CD14-positive monocyte (primary cell): ENCODE measurements around the gene MPRIP. TPM values are rescaled to one million over a fixed set of nuclear protein-coding genes. Genes with fewer than 3 reads are reported as not detected.
A peak's percentile ranks its signal among the peaks of the same experiment; 100 is the strongest.

Source experiments
- DNase-seq, 3 donors: peaks; one replicate each; pipeline ENCODE4 v3.0.0-alpha.2; 2011 to 2022
- H2AFZ ChIP-seq: 2 replicates; pipeline ENCODE4 v1.6.0; 2012; ENCODE audit warnings: mild to moderate bottlenecking, low read depth, low read length, inconsistent platforms; ENCODE audit not compliant: insufficient read depth, poor library complexity, severe bottlenecking
- H3K27ac ChIP-seq, 2 donors: 1 replicate in 1 of 2; 2 replicates in 1 of 2; pipeline ENCODE4 v1.5.1; 2012 to 2013; ENCODE audit warnings: low read length in 2 of 2, control low read depth in 1 of 2, inconsistent platforms in 1 of 2, low read depth in 1 of 2, mild to moderate bottlenecking in 1 of 2
- H3K27me3 ChIP-seq, 2 donors: one replicate each; pipeline versions ENCODE4 v1.6.0 to v1.6.1; 2011 to 2013; ENCODE audit warnings: low read length in 2 of 2; ENCODE audit not compliant: control insufficient read depth in 2 of 2, insufficient read depth in 2 of 2
- H3K36me3 ChIP-seq, 2 donors: replicated peaks in 1 of 2; 1 replicate in 1 of 2; 2 replicates in 1 of 2; pipeline versions ENCODE4 v1.5.1 to v1.6.1; 2012 to 2013; ENCODE audit warnings: low read length in 2 of 2, control low read depth in 1 of 2, inconsistent platforms in 1 of 2, mild to moderate bottlenecking in 1 of 2; ENCODE audit not compliant: insufficient read depth in 2 of 2, control insufficient read depth in 1 of 2
- H3K4me1 ChIP-seq, 2 donors: 1 replicate in 1 of 2; 2 replicates in 1 of 2; pipeline versions ENCODE4 v1.5.1 to v1.6.1; 2012 to 2013; ENCODE audit warnings: low read length in 2 of 2, control low read depth in 1 of 2, inconsistent platforms in 1 of 2, mild to moderate bottlenecking in 1 of 2, moderate library complexity in 1 of 2; ENCODE audit not compliant: insufficient read depth in 2 of 2, control insufficient read depth in 1 of 2
- H3K4me2 ChIP-seq: replicated peaks from 2 replicates; pipeline ENCODE3; 2012; ENCODE audit warnings: low read length, moderate library complexity, mild to moderate bottlenecking; ENCODE audit not compliant: poor library complexity, severe bottlenecking; ENCODE audit errors: extremely low read depth
- H3K4me3 ChIP-seq, 3 experiments: fragments of 200-600 bp in 1 of 3; sonication (generic) in 1 of 3; replicated peaks in 1 of 3; 1 replicate in 2 of 3; 2 replicates in 1 of 3; pipeline ENCODE4 v1.5.1; 2011 to 2013; ENCODE audit warnings: low read length in 3 of 3, mild to moderate bottlenecking in 3 of 3, control low read depth in 2 of 3, low read depth in 2 of 3, inconsistent platforms in 1 of 3, moderate library complexity in 1 of 3
- H3K79me2 ChIP-seq: 2 replicates; pipeline ENCODE4 v1.6.0; 2012; ENCODE audit warnings: mild to moderate bottlenecking, control low read depth, inconsistent platforms, low read length, moderate library complexity; ENCODE audit not compliant: insufficient read depth
- H3K9ac ChIP-seq: 2 replicates; pipeline ENCODE4 v1.6.0; 2017; ENCODE audit warnings: low read length, mild to moderate bottlenecking; ENCODE audit not compliant: insufficient read depth, poor library complexity, severe bottlenecking
- H3K9me3 ChIP-seq, 2 donors: replicated peaks in 1 of 2; 1 replicate in 1 of 2; 2 replicates in 1 of 2; pipeline versions ENCODE4 v1.5.1 to v1.6.1; 2012 to 2013; ENCODE audit warnings: low read length in 2 of 2, control low read depth in 1 of 2; ENCODE audit not compliant: control insufficient read depth in 1 of 2, insufficient read depth in 1 of 2
- H4K20me1 ChIP-seq: 2 replicates; pipeline ENCODE4 v1.6.0; 2012; ENCODE audit warnings: mild to moderate bottlenecking, low read length, control low read depth, moderate library complexity; ENCODE audit not compliant: insufficient read depth
- H3K27ac Mint-ChIP-seq, 7 donors: one replicate each; pipeline ENCODE4 v1.8.0; 2020; ENCODE audit warnings: mild to moderate bottlenecking in 7 of 7, mixed read lengths in 7 of 7, moderate library complexity in 6 of 7, inconsistent platforms in 2 of 7
- H3K27me3 Mint-ChIP-seq, 3 donors: one replicate each; pipeline ENCODE4 v1.8.0; 2021 to 2022; ENCODE audit warnings: low read depth in 3 of 3, mild to moderate bottlenecking in 3 of 3, mixed read lengths in 3 of 3, moderate library complexity in 3 of 3, inconsistent platforms in 1 of 3
- H3K36me3 Mint-ChIP-seq, 2 donors: one replicate each; pipeline ENCODE4 v1.8.0; 2020; ENCODE audit warnings: mixed read lengths in 2 of 2, inconsistent platforms in 1 of 2, mild to moderate bottlenecking in 1 of 2
- H3K4me1 Mint-ChIP-seq: one replicate; pipeline ENCODE4 v1.8.0; 2020; ENCODE audit warnings: mild to moderate bottlenecking, mixed read lengths
- H3K4me3 Mint-ChIP-seq, 2 donors: one replicate each; pipeline ENCODE4 v1.8.0; 2020; ENCODE audit warnings: mild to moderate bottlenecking in 2 of 2, mixed read lengths in 2 of 2, moderate library complexity in 1 of 2
- H3K9me3 Mint-ChIP-seq, 7 donors: one replicate each; pipeline ENCODE4 v1.8.0; 2020 to 2022; ENCODE audit warnings: mixed read lengths in 7 of 7, mild to moderate bottlenecking in 6 of 7, moderate library complexity in 6 of 7, inconsistent platforms in 2 of 7
- CTCF ChIP-seq: fragments of 200-600 bp; IDR thresholded peaks from one replicate; pipeline ENCODE4 v1.8.0; 2022; ENCODE audit warnings: antibody characterized with exemption, mild to moderate bottlenecking
- WGBS: methylation state at CpG from one replicate; pipeline ENCODE4 v1.1.5; 2013; ENCODE audit warnings: missing lambda C conversion rate; ENCODE audit not compliant: insufficient coverage; 5-methylcytosine and 5-hydroxymethylcytosine counted together
- intact Hi-C, 2 donors: fragments of 100-400 bp; cut with micrococcal nuclease; formaldehyde crosslinking; loops; one replicate each; pipeline versions ENCODE4 v1.15.0 to v1.15.1; 2023
- polyA plus RNA-seq, 3 donors: library from polyadenylated mRNA; depleted of rRNA in 1 of 3; unstranded in 2 of 3; stranded (reverse) in 1 of 3; fragments of 300-500 nt in 2 of 3; fragments of >200 nt in 1 of 3; fragmentation: Illumina TruSeq in 2 of 3; gene quantifications; 1 replicate in 2 of 3; 2 replicates in 1 of 3; pipeline ENCODE4 v1.2.3, GENCODE V29; 2012 to 2021

The MPRIP gene
- polyA plus RNA-seq, 3 donors, result 2.0 to 48.7 (median 2.5) TPM

DNA sequence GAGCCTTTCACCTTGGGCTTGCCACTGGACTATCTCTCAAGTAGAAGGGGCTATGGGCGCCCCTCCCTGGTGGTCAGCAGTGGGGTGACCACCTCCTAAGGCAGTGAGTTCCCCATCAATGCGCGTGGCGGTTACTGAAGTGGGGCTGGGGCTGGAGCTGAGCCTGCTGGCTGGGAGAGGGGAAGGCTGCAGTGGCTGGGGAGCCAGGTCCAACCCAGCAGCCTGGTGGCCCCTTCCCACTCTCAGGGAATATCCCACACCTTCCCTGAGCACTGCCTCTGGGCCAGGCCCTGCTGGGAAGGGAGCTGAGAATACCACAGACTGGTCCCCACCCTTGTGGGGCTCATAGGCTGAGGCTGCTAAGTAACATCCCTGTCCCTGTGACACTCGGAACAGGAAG, 19.8 kb upstream of the MPRIP start:
- H3K27ac Mint-ChIP-seq, result no peak overlapping the region
- Histone ChIP-seq H3K79me2 (no peaks in the 10 kb centered on the region), H3K4me3 (no peak overlapping the region), H2AFZ (no peak overlapping the region), H3K9me3 (no peaks in the 10 kb centered on the region), H3K27ac (no peak overlapping the region), H3K9ac (no peak overlapping the region), H3K4me2 (no peak overlapping the region), H3K4me1 (no peaks in the 10 kb centered on the region), H4K20me1 (no peaks in the 10 kb centered on the region), H3K27me3 (peaks cover 0 to 13% of the 10 kb centered on the region in 2 donors), H3K36me3 (no peaks in the 10 kb centered on the region)
- WGBS, result 96% methylated on average over 4 of the region's 5 CpGs
- peaks cover 11 to 30% (median 30%) of the 10 kb centered on the region in 3 donors for H3K27me3 Mint-ChIP-seq
- intact Hi-C loops, result no loop called here
- H3K9me3 Mint-ChIP-seq, result peaks cover 0 to 5% (median 0%) of the 10 kb centered on the region in 7 donors
- H3K4me1 Mint-ChIP-seq, result peaks cover 3% of the 10 kb centered on the region
- H3K4me3 Mint-ChIP-seq, result no peak overlapping the region
- no peak for DNase-seq
- no peaks in the 10 kb centered on the region for H3K36me3 Mint-ChIP-seq
- no peak for TF ChIP-seq CTCF

GRCh38 chr17:17024778-17025300, 17.4 kb upstream of the MPRIP start:
- H3K4me1 ChIP-seq, result no peaks in the 10 kb centered on the region
- no peaks in the 10 kb centered on the region for H3K36me3 Mint-ChIP-seq
- H3K4me2 ChIP-seq, result no peak overlapping the region
- no peaks in the 10 kb centered on the region for H3K79me2 ChIP-seq
- H3K27ac ChIP-seq, result no peak overlapping the region
- H3K27ac Mint-ChIP-seq, result no peak overlapping the region
- peaks cover 0 to 5% (median 0%) of the 10 kb centered on the region in 7 donors for H3K9me3 Mint-ChIP-seq
- H3K4me1 Mint-ChIP-seq, result no peaks in the 10 kb centered on the region
- H3K27me3 Mint-ChIP-seq, result peaks cover 16 to 20% (median 16%) of the 10 kb centered on the region in 3 donors
- intact Hi-C loops, result no loop called here
- no peak overlapping the region for H3K4me3 ChIP-seq
- H3K9ac ChIP-seq, result peak overlapping the region; percentile 15
- no peak for DNase-seq
- H3K27me3 ChIP-seq, result no peaks in the 10 kb centered on the region
- no peak overlapping the region for H2AFZ ChIP-seq
- no peak overlapping the region for H3K4me3 Mint-ChIP-seq
- H4K20me1 ChIP-seq, result no peaks in the 10 kb centered on the region
- no peak for TF ChIP-seq CTCF
- WGBS, result 85% methylated on average over 3 of the region's 8 CpGs
- no peaks in the 10 kb centered on the region for H3K36me3 ChIP-seq
- H3K9me3 ChIP-seq, result no peaks in the 10 kb centered on the region
